Kasumi-1 (cell line): ENCODE measurements around the gene ZNF621.

ENCODE experiments used
- DNase-seq, 2 experiments: peaks; one replicate each; lab custom pipeline; 2025; lab: John Stamatoyannopoulos, UW

Gene ZNF621

DNA sequence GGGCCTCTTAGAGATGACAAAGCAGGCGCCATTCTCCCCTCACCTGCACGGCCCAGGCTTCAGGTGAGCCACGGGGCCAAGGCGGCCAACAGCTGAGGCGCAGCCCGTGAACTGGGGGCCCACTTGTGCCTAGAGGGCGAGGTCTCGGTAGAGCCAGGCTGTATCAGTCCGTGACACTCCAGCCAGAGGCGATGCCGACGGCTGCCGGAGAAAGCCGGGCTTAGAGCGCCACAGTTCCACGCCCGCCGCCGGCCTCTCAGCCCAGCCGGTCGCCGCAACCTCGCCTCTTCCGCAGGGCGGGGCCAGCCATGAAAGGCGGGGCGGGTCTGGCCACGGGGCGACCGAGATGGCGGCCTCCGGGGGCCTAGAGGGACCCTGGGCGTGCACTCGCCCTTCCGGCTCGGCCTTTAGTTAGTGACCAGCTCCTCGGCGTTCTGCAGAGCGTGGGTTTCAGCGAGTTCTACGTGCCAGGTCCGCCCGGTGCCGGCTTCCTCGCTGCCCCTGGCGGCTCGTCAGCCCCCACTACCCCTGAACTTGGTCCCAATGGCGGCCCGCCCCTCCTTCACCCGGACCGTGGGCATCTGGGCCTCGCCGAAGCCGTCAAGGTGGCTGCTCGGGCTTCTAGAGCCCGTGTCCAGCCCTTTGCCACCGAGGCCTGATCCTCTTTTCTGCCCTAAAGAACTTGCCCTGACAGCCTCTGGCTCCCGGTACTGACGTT is at the start of gene ZNF621:
ZNF621 (plus strand) TSS at position 393 of the 718 bp plus-strand sequence. CDS start 881 bp downstream, outside the sequence.
- peak; percentile 67 to 70 for DNase-seq

DNA sequence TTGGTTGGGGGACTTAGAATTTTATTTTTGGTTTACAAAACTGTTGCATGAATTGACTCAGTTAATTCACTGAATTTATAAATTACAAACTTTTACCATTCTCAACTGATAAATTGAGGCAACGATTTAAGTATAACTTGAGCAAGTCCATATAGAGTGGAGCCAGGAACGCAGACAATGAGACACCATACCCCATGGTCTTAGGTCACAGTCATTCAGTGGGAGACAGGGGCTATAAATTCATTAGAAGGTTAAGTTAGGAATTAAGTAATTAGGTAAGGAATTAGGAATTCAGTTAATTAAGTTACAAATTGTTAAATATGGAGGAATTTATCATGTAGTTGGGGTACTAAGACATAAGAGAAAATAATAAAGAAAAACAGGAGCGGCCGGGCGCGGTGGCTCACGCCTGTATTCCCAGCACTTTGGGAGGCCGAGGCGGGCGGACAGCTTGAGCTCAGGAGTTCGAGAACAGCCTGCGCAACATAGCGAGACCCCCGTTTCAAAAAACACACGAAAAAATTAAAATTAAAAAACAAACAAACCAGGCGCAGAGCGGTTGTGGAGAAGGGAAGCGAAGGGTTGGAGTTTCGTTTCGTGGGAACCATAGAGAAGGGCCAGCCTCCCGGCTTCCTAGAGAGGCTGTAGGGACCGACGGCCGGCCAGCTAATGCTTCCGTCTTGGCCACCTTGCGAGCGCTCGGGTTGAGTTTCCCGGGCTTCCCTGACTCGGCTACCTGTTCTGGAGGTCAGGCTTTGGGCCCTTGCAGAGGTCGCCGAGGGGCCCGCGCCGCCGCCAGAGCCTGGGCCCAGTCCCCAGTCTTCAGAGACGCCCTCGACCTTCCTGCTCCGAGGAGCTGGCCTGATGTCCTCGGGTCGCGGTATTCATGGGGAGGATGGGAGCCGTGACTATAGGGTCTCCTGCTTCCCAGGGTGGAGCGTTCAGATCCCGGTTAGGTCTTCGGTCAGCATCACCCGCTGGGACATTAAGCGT is 48.0 kb upstream of the ZNF621 start, which contains the start of gene ZNF619:
ZNF619 (plus strand) TSS at position 645 of the 993 bp plus-strand sequence. CDS start 858 bp downstream, outside the sequence.
- DNase-seq = peak; percentile 66 to 67

DNA sequence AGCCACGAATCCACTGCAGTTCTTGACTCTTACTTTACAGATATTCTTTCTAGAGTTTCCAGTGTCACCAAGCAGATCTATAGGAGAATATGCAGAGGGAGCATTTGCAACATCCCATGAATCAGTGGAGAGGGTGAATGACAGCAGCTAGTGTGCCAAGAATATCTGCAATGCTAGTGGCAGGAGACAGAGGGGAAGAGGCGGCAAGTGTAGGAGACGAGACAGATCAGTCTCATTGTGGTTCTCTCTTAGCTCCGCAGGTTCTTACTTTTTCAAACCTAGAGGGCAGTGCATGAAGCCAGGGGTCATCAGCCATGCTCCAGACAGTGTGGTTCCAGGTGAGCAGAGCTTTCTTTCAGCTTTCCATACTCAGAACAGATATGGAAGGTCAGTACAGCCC is 47.1 kb upstream of the ZNF621 start:
- peak; percentile 26 to 36 for DNase-seq

DNA sequence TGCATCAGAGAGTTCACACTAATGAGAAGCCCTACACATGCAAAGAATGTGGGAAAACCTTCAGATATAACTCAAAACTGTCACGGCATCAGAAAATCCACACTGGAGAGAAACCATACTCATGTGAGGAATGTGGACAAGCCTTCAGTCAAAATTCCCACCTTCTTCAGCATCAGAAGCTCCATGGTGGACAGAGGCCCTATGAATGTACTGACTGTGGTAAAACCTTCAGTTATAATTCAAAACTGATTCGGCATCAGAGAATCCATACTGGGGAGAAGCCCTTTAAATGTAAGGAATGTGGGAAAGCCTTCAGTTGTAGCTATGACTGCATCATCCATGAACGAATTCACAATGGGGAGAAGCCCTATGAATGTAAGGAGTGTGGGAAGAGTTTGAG is 37.6 kb upstream of the ZNF621 start:
- no peak for DNase-seq

DNA sequence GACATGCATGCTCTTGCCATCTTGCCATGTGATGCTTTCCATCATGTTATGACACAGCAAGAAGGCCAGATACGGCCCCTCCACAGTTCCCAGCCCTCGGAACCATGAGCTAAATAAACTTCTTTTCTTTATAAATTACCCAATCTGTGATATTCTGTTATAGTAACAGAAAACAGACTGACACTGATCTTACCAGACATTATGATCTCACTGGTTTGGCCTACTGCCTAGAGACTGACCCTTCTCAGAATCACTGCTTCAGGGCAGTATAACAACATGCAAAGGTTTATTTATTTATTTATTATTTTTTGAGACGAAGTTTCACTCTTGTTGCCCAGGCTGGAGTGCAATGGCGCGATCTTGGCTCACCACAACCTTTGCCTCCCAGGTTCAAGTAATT is 33.8 kb upstream of the ZNF621 start:
- DNase-seq = no peak

GRCh38 chr3:40494698-40495097 is 30.1 kb upstream of the ZNF621 start:
- DNase-seq = no peak

DNA sequence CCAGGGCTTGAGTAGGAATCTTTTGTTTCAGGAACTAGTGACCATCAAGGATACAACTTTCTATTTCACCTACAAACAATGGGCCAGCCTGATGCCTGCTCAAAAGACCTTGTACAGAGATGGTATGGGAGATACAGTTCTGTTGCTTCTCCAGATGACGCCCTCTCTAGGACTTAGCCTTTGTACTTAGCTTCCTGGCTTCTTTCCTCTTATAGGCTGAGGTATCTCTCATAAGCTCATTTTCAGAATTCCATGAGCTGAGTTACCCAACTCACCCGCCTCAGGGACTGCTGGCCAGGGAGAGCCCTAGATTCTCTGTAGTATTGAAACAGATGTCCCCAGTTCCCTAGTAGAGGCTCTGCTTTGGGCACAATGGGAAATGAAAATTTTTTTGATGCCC is 27.5 kb upstream of the ZNF621 start:
- DNase-seq = no peak

GRCh38 chr3:40499952-40500351 is 24.8 kb upstream of the ZNF621 start:
- DNase-seq = no peak

GRCh38 chr3:40502034-40502433 is 22.7 kb upstream of the ZNF621 start:
- DNase-seq = no peak

- no peak for DNase-seq
Observed at GRCh38 chr3:40504636-40505430, 19.9 kb upstream of the ZNF621 start.

GRCh38 chr3:40505599-40506462 is 18.9 kb upstream of the ZNF621 start, which contains the start of gene ZNF620:
Gene ZNF620, plus strand, starts transcription at chr3:40506039. Its CDS starts 314 bp downstream, at chr3:40506353.
- peak; percentile 70 to 79 for DNase-seq

- DNase-seq = no peak
Observed at GRCh38 chr3:40511031-40511718, 13.6 kb upstream of the ZNF621 start.

DNA sequence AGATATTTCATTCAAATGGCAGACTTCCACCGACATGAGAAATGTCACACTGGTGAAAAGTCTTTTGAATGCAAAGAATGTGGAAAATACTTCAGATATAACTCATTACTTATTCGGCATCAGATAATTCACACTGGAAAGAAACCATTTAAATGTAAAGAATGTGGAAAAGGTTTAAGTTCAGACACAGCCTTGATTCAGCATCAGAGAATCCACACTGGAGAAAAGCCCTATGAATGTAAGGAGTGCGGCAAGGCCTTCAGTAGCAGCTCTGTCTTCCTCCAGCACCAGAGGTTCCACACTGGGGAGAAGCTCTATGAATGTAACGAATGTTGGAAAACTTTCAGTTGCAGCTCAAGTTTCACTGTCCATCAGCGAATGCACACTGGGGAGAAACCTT is 8.6 kb upstream of the ZNF621 start:
- DNase-seq = no peak

DNA sequence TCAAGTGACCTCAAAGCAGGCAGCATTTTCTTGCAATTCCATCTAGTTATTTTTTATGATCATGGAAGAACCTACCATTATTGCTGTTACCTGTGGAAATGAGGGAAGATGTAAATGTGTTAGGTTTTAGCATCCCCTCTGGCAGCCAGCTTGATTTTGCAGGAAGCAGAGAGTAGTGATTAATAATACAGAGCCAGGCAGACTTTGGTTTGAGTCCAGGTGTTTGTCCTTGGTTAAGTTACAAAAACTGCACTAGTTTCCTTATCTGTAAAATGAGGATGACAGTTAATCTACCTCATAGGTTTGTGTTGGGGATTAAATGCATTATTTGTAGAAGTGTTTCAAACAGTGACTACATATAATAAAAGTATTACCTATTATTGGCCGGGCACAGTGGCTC is 6.7 kb upstream of the ZNF621 start:
- DNase-seq = no peak

DNA sequence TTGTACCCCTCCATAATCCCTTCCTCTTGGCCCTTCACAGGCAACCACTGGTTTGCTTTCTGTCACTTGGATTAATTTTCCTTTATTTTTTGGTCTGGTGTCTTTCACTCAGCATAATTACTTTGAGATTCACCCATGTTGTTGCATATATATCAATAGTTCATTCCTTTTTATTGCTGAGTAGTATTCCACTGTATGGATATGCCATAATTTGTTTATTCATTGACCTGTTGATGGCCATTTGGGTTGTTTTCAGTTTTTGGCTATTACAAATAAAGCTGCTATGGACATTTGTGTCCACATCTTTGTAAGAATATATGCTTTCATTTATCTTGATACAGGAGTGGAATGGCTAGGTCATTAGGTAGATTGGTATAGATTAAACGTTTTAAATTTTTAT is 5.9 kb upstream of the ZNF621 start:
- DNase-seq = no peak

DNA sequence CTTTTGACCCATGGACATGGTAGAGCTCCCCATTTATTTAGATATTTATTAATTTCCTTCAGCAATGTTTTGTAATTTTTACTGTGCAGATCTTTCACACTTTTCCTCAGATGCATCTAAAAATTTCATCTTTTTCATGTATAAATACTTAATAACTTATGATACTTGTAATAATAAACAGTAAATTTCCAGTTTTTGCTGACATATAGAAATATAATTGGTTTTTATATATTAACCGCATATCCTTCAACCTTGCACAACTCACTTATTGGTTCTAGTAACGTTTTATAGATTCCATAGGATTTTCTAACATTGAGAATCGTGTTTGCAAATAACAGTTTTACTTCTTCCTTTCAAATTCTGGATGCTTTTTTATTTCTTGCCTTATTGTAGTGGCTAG is 3.5 kb upstream of the ZNF621 start:
- DNase-seq = no peak

DNA sequence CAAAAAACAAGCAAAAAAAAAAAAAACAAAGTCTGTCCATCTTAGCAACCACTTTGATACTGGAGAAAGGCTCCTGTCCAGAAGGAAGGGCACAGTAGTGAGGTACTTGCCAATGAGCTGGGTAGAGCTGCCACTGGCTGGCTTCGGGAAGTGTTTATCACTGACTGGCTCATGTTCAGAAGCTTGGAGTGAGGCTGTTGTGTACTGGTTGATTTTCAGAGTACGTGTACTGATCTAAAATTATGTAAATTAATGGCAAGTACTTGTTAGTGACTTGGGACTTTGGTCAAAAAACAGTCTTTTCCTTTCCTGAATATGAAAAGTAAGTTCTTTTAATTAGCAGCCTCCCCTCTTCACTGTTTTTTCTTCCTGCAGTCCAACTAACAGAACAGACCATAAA is 979 bp upstream of the ZNF621 start:
- no peak for DNase-seq

DNA sequence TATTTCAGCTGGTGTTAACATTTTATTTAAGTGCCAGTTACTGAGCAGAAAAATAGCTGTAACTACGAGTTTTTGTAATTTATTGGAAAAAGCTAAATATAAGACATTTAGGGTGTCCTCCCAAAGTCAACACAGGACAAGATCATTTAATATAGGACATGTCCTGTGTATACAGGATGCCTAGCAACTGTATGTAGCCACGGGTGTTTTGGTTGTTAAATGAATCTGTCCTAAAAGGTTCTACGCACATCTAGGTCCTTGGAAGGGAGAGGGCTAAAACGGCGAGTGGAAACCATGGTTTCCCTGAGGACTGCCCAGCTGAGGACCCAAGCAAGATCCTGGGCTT is 565 bp upstream of the ZNF621 start:
- no peak for DNase-seq

GRCh38 chr3:40528426-40528825 is 3.7 kb downstream of the ZNF621 start:
- DNase-seq = no peak

- no peak for DNase-seq
Observed at GRCh38 chr3:40532252-40532651, 7.5 kb downstream of the ZNF621 start.
